Measurements from ENCODE around the gene SLC2A10.

GRCh38 chr20:46784436-46785127 lies 75.1 kb downstream of the SLC2A10 start:
- TF ChIP-seq RELB (IDR thresholded peaks at IDR 0.05; ENCODE audit: low read depth) (no peak), REST (IDR thresholded peaks at IDR 0.05; ENCODE audit: low read depth, low read length) (no peak), RFX5 (IDR thresholded peaks at IDR 0.05; ENCODE audit: low read depth, low read length) (no peak)

Data from GM12878 (cell line).